HG02938 (cell line): ENCODE results near the gene COL5A1.
A peak's percentile ranks its signal among the peaks of the same experiment; 100 is the strongest.
"Not testable (repeated sequence)": the region's sequence is repeated elsewhere in the genome, so short reads cannot be mapped to it uniquely, and the experiment has no call there.

Experiments
- ATAC-seq: cut with Tn5 transposase; IDR thresholded peaks from one replicate; pipeline ENCODE4 v1.9.1; 2021; ENCODE audit warnings: mild to moderate bottlenecking, moderate library complexity; ENCODE audit not compliant: unreplicated experiment

The COL5A1 gene

GRCh38 chr9:134843740-134844139 lies 202.1 kb downstream of the COL5A1 start:
- no peak for ATAC-seq

GRCh38 chr9:134844821-134845220 lies 203.2 kb downstream of the COL5A1 start:
- ATAC-seq: no peak

- ATAC-seq: no peak
These were observed 204.6 kb downstream of the COL5A1 start for GRCh38 chr9:134846187-134846586.

GRCh38 chr9:134846699-134847098 lies 205.1 kb downstream of the COL5A1 start:
- ATAC-seq: no peak

DNA sequence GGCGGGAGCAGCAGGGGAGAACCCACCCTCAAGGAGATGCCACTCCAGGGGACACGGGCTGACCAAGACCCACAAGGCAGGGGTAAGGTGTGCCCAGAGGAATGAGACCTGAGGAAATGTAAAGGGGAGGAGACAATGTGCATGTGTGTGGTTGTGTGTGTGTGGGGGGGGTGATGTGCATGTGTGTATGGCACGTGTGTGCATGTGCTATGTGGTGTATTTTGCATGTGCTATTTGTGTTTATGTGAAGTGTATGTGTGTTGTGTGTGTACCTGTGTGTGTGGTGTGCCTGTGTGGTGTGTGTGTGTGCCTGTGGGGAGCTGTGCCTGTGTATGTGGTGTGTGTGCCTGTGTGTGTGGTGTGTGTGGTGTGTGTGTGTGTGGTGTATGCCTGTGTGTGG lies 205.5 kb downstream of the COL5A1 start:
- ATAC-seq: no peak

DNA sequence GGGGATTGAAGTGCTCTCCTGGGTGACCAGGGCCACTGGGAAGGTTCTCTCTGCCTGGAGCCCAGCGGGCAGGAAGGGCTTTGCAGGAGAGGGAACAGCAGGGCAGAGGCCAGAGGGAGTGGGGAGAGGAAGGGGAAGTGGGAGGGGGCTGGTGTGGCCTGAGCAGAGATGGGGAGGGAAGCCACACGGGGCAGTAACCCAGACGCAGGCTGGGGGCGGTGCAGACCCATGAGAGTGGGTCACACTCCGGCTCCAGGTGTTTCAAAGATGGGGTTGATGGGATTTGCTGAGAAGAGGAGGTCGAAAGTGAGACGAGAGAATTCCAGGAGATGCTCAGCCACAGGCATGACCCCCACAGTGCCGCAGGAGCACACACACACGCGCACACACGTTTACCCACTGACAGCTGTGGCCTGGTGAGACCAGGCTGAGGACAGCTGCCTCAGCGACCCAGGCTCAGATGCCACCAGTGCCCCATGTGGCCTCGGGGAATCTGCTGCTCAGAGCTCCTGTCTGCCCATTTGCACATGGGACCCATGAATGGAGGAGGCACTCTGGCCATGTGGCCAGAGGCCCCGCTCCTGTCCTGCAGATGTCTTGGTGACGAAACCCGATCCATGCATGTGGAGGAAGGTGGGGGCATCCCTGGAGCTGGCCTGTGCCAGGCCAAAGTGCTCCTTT lies 206.3 kb downstream of the COL5A1 start:
- ATAC-seq: no peak

GRCh38 chr9:134848504-134848903 lies 206.9 kb downstream of the COL5A1 start:
- ATAC-seq: no peak

DNA sequence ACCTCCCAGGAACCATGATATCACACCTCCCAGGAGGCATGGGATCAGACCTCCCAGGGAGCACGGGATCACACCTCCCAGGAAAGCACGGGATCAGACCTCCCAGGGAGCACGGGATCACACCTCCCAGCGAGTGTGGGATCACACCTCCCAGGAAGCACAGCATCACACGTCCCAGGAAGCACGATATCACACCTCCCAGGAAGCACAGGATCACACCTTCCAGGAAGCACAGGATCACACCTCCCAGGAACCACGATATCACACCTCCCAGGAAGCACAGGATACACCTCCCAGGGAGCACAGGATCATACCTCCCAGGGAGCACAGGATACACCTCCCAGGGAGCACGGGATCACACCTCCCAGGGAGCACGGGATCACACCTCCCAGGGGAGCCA lies 209.0 kb downstream of the COL5A1 start:
- no peak for ATAC-seq

DNA sequence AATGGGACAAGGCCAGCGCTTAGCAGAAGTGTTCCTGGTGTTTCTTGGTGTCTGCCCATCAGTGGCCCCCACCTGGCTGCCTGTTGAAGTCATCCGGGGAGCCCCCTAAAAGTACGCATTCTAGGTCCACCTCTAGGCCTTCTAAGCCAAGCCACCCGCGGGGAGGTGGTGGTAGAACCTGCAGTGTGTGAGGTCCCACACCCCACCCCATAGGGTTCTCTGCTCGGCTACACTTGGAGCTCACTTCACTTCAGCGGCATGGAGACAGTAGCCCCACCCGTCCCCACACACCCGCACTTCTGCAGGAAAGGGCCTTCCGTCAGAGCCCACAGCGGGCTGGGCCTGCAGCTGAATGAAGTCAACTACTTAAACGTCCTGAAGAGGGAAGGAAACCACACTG lies 209.4 kb downstream of the COL5A1 start:
- no peak for ATAC-seq

DNA sequence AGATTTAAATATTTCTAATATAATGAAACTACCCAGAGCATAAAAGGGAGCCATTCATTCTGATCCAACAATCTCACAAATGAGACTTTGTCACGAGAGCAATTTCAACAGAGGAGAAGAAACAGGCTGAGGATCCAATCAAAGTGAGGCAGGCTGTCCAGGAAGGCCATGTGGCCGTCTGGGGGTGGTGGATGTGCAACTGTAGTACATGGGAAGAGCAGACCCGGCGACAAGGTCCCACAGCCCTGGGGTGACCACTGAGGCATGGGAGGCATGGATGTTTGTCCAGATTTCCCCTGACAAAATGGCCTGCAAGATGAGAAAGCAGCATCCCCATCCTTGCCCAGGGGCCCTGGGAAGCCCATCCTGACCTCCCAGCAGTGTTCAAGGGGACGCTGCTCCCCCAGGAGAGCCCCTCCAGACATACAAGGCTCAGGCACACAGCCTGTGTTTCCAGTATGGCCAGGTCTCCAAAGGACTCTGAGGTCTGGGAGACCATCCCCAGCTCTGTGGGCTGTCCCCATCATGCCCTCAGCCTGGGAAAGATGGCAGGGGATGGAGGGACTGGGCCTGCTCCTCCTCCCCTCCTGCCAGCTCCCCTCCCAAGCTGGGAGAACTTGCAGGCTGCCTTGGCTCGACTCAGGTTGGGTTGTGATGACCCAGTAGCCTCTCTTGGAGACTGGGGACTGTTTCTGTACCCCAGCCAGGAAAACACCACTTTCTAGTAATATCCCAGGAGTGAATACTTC lies 211.5 kb downstream of the COL5A1 start:
- ATAC-seq: no peak

DNA sequence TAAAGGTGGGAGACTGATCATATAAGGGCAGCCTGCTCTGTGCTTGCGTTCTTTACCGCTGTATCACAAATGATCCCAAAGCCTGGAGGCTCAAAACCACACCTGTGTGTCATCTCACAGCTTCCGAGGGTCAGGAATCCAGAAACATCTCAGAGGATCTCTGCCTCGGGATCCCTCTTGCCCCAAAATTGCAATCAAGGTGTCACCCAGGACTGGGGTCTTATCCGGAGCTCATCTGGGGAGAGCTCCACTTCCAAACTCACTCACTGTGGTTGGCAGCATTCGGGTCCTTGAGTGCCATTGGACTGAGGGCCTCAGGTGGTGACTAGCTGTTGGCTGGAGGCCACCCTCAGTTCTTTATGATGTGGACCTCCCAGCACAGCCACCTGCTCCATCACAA lies 212.3 kb downstream of the COL5A1 start:
- ATAC-seq: no peak

GRCh38 chr9:134854541-134854981 lies 213.0 kb downstream of the COL5A1 start:
- no peak for ATAC-seq

DNA sequence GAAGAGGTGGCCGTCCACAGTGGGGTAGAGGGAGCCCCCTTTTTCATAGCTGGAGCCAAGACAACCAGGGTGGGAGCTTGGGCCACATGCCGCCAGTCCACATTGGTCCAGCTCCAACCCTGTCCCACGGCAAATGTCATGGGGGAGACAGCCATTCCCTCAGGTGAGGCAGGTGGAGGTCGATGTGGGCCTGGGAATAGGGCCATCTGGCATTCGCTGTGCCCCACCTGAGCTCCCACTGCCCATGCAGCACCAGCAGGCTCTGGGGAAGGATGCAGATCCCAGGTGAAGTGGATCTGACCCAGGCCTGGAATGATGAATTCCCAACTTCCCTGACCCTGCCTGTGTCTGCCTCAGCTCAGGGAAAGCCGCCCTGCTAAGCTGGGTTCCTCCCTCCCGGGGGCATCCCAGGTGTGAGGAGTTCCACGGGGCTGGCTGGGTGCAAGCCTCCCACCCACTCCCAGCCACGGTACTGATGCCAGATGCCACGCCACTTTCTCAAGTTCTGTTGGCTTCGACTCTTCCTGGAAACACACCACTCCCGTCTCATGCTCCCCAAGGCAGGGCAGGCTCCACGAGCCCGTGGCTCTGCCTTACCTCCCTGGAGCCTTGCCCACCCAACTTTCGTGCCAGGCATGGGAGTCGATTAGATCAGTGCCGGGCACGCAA lies 213.8 kb downstream of the COL5A1 start:
- ATAC-seq: no peak

DNA sequence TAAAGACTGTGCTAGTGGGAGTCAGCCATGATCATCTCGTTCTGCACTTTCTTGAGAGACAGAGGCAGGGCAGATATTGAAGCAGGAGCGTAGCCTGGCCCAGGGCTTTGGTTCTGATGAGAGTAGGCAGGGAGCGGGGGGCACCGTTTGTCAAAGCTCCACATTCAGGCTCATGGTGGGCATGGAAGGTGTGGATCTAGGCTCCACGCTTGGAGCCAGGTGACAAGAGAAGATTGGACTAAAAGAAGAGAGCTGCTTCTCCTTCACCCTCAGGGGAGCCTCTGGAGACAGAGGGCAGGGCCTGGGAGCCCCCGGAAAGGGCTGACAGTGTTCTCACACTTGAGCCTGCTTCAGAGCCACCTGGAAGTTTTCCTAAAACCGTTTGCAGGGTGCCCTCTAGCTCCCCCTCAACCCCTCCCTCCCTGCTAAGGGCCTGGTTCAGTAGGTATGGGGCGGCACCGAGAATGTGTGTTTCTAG lies 214.3 kb downstream of the COL5A1 start:
- no peak for ATAC-seq

- not testable (repeated sequence) for ATAC-seq
These were observed 215.8 kb downstream of the COL5A1 start for GRCh38 chr9:134857451-134857850.

DNA sequence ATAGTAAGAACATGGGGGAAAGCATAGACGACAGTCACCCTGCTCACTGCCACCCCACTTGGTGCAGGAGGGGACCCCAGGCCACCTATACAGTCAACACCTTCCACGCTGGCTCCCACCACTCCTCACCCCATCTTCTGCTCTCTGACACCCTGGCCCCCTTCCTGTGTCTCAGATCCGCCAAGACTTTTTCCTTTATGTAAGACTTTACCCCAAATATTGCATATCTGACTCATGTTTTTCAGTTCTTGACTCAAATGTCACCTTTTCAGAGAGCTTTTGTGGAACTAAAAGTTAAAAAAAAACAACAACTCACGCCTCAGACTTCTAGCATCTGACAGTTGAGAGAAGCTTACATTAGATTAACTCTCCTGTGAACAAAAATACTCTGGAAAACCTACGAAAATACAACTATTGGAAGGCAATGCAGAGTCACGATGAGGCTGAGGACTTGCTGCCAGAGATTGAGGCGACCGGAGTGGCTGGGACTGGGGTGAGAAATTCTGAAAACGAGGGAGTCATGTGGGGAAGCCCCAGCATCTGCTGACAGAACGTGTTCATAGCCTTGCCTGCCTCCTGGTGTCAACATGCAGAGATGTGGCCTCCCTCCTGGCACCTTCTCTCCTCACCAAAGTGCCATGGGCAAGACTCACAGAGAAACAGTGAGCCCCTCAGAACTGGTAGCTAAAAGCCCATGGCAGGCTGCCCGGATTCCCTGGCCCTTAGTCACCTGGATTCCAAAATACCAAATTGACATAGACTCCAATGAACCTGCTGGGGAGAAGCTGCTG lies 216.6 kb downstream of the COL5A1 start:
- ATAC-seq: peak; percentile 71

DNA sequence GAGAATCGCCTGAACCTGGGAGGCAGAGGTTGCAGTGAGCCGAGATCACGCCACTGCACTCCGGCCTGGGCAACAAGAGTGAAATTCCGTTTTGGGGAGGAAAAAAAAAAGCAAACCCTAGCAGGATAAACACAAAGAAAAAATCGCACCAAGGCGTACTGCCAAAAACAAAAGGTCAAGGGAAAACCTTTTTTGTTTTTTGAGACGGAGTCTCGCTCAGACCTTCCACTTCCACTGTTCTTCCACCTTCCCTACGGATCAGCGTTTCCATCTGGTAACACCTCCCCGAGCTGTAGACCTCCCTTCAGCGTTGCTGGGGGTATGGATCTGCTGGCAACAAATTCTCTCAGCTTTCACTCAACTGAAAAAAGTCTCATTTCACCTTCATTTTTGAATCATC lies 218.9 kb downstream of the COL5A1 start:
- no peak for ATAC-seq

- no peak for ATAC-seq
These were observed 220.2 kb downstream of the COL5A1 start for GRCh38 chr9:134861595-134862334.

DNA sequence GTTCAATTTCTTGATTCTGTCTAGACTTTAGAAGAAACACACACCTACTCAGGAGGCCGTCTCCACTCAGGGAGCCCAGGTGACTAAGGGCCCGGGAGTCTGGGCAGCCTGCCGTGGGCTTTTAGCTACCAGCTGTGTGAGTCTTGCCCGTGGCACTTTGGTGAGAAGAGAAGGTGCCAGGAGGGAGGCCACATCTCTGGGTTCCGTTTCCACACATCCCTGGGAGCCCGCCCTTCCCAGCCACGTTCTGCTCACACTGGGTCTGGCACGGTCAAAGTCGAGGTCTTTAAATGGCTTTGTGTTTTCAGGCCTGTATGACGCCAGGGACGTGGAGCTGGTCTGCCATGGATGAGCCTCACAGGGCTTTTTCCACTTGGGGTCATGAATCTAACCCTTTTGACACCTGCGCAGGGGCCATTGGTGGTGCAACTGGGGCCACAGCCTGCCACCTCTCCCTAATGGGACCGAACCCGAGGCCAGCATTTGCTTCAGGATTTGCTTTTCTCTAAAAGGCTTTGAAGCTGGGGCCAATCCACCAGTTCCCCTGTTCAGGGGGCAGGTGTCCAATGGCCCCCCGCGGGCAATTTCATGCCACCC lies 221.8 kb downstream of the COL5A1 start:
- ATAC-seq: no peak
